Activated CD4-positive, alpha-beta T cell treated with anti-CD3 and anti-CD28 coated beads, Interleukin-2, amount 10 ng/mL, durations not matched to agents 7 days and 5 days (primary cell): ENCODE data around the gene TMIGD2. TPM values are rescaled to one million over a fixed set of nuclear protein-coding genes. Genes with fewer than 3 reads are reported as not detected.
A peak's percentile ranks its signal among the peaks of the same experiment; 100 is the strongest.
"Not testable (repeated sequence)": the region's sequence is repeated elsewhere in the genome, so short reads cannot be mapped to it uniquely, and the experiment has no call there.

Source experiments
- CTCF ChIA-PET: fragments of 350-600 bp; sonication (Branson Sonifier 250); formaldehyde crosslinking; loops from one replicate; lab custom pipeline; 2021; ENCODE audit warnings: antibody characterized with exemption; lab: Charles Lee
- POLR2A ChIA-PET: fragments of 350-600 bp; sonication (Branson Sonifier 250); formaldehyde crosslinking; loops from one replicate; lab custom pipeline; 2021; ENCODE audit warnings: antibody characterized with exemption; lab: Charles Lee
- DNase-seq: peaks from one replicate; pipeline ENCODE4 v3.0.0-alpha.2; 2020
- H3K27ac Mint-ChIP-seq: one replicate; pipeline ENCODE4 v1.8.0; 2021; ENCODE audit warnings: mild to moderate bottlenecking, moderate library complexity, mixed read lengths
- H3K27me3 Mint-ChIP-seq: one replicate; pipeline ENCODE4 v1.8.0; 2021; ENCODE audit warnings: mixed read lengths
- H3K36me3 Mint-ChIP-seq: one replicate; pipeline ENCODE4 v1.8.0; 2021; ENCODE audit warnings: low read depth, mixed read lengths
- H3K4me1 Mint-ChIP-seq: one replicate; pipeline ENCODE4 v1.8.0; 2021; ENCODE audit warnings: mixed read lengths
- H3K4me3 Mint-ChIP-seq: one replicate; pipeline ENCODE4 v1.8.0; 2021; ENCODE audit warnings: mild to moderate bottlenecking, moderate library complexity, mixed read lengths
- H3K9me3 Mint-ChIP-seq: one replicate; pipeline ENCODE4 v1.8.0; 2021; ENCODE audit warnings: mixed read lengths
- total RNA-seq, 2 experiments: library from RNA; stranded (reverse); gene quantifications; one replicate each; pipeline ENCODE4 v1.2.3, GENCODE V29; 2021

Gene TMIGD2, protein sequence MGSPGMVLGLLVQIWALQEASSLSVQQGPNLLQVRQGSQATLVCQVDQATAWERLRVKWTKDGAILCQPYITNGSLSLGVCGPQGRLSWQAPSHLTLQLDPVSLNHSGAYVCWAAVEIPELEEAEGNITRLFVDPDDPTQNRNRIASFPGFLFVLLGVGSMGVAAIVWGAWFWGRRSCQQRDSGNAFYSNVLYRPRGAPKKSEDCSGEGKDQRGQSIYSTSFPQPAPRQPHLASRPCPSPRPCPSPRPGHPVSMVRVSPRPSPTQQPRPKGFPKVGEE
- total RNA-seq: 10 to 100 TPM; 45.4 to 48.7 TPM

DNA sequence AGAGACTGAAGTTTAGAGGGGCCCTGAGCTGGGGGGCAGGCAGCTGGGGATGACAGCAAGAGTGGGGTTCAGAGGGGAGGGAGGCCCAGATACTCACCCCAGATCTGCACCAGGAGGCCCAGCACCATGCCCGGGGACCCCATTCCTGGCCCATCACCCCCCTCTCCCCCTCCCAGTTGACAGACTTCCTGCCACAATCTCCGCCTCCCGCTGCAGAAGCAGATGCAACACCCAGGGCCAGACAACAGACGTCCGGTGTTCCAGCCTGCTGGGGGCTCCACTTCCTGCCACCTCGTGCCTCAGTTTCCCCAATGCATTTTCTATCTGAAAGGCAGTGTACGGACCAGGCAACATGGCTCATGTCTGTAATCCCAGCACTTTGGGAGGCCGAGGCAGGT is at the start of gene TMIGD2:
Gene TMIGD2 (minus strand): TSS at position 147 of the 398 bp plus-strand sequence. CDS start 4 bp downstream, at position 143.
- H3K4me3 Mint-ChIP-seq: peak within 1 kb of the TSS; percentile 91
- H3K27ac Mint-ChIP-seq: peak within 1 kb of the TSS; percentile 98
- ChIA-PET POLR2A (no interaction called here), CTCF (interaction anchor here (0.8 to 1.3 kb wide), 3 partner anchors 18 to 35 kb away, joined by 3 to 4 read pairs (median 4); no protein-coding TSS in a partner anchor)
- H3K9me3 Mint-ChIP-seq: no peaks in the 10 kb centered on the region
- peak; percentile 42 for DNase-seq
- H3K36me3 Mint-ChIP-seq: peaks cover 3% of the 10 kb centered on the region
- H3K27me3 Mint-ChIP-seq: no peaks in the 10 kb centered on the region
- H3K4me1 Mint-ChIP-seq: peaks cover 54% of the 10 kb centered on the region

DNA sequence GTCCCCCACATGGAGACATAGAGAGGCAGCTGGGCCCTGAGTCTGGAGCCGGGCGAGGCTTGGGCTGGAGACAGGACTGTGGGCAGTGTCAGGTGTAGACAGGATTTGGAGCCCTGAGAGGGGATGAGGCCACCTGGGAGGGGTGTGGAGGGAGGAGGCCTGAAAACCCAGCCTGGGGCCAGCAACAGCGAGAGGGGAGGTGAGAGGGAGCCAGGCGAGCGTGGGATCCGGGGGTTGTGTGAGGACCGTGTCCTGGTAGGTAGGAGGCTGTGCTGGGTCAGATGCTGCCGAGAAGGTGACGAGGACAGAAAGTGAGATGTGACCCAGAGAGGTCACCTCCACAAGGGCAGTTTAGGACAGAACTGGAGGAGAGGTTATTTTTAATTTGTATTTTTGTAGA is 48.5 kb upstream of the TMIGD2 start:
- no peaks in the 10 kb centered on the region for H3K27me3 Mint-ChIP-seq
- peaks cover 10% of the 10 kb centered on the region for H3K36me3 Mint-ChIP-seq
- CTCF ChIA-PET: no interaction called here

DNA sequence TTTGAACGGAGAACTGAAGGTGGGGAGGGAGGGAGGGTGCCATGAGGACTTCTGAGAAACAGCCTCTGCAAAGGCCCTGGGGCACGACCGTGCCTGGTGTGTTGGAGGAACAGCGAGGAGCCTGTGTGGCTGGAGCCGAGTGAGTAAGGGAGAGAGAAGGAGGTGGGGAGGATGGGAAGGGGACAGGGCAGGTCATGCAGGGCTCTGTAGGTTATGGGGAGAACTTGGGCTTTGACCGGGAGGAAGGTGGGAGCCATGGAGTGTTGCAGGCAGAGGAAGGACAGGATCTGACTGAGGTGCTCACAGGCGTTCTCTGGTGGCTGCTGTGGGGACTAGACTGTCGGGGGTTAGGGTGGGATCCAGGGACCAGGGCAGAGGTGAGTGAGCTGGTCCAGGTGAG is 47.9 kb upstream of the TMIGD2 start:
- ChIA-PET POLR2A (no interaction called here), CTCF (interaction anchor here (1.0 kb wide), 1 partner anchor 12 kb away, joined by 3 read pairs; no protein-coding TSS in a partner anchor)
- peaks cover 14% of the 10 kb centered on the region for H3K36me3 Mint-ChIP-seq
- no peak overlapping the region for H3K4me3 Mint-ChIP-seq
- no peak overlapping the region for H3K27ac Mint-ChIP-seq
- no peaks in the 10 kb centered on the region for H3K9me3 Mint-ChIP-seq
- peaks cover 8% of the 10 kb centered on the region for H3K4me1 Mint-ChIP-seq
- DNase-seq: no peak
- H3K27me3 Mint-ChIP-seq: no peaks in the 10 kb centered on the region

More for the DNA sequence above, 48.5 kb upstream of the TMIGD2 start:
- POLR2A ChIA-PET: no interaction called here
- H3K9me3 Mint-ChIP-seq: no peaks in the 10 kb centered on the region
- no peak overlapping the region for H3K27ac Mint-ChIP-seq
- H3K4me1 Mint-ChIP-seq: peaks cover 4% of the 10 kb centered on the region
- no peak for DNase-seq
- no peak overlapping the region for H3K4me3 Mint-ChIP-seq

DNA sequence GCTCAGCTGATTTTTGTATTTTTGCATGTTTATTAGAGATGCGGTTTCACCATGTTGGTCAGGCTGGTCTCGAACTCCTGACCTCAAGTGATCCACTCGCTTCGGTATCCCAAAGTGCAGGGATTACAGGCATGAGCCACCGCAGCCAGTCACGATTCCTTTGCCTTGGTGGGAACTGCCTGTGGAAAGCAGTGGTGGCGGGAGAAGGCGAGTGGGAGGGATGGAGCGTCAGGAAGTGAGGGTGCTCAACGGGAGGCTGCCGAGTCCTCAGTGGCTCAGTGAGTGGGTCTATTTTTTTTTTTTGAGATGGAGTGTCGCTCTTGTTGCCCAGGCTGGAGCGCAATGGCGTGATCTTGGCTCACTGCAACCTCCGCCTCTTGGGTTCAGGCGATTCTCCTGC is 47.0 kb upstream of the TMIGD2 start:
- H3K9me3 Mint-ChIP-seq, H3K27ac Mint-ChIP-seq, POLR2A ChIA-PET, H3K27me3 Mint-ChIP-seq, H3K4me1 Mint-ChIP-seq, DNase-seq, H3K4me3 Mint-ChIP-seq: not testable (repeated sequence)
- H3K36me3 Mint-ChIP-seq: peaks cover 14% of the 10 kb centered on the region
- CTCF ChIA-PET: interaction anchor here (1.0 kb wide), 1 partner anchor 13 kb away, joined by 3 read pairs; no protein-coding TSS in a partner anchor

DNA sequence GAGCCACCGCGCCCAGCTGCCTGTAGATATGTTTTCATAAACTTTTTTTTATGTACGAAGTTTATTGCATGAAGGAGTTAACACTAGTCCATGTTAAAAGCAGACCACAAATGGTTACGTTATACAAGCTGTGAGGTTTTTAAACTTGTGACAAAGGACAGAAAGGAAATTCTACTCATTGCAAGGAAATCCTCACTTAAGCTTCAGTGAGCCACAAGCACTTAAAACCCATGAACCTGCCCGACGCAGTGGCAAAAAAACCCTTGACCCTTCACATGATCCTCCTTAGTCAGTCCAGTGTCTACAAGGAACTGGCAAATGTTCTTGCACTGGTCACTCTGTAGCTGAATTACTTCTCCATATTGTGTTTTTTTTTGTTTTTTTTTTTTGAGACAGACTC is 45.3 kb upstream of the TMIGD2 start:
- CTCF ChIA-PET: interaction anchor here (0.6 kb wide), 1 partner anchor 37 kb away, joined by 3 read pairs; no protein-coding TSS in a partner anchor
- no peak overlapping the region for H3K4me3 Mint-ChIP-seq

DNA sequence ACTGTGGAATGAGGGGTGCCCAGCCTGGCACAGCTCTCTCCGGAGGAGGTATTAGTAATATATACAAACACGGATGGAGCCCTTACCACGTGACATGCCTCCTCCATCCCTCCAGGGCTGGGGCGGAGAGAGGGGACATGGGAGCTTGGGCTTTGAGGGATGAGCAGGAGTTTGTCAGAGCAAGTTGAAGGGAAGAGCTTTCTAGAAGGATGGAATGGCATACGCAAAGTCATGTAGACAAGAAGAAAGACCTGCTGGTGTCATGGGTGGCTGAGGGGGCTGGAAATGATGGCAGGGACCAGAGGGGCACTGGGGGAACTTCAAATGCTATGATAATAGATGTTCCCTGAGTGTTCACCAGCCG is 43.8 kb upstream of the TMIGD2 start:
- no peak for DNase-seq
- Mint-ChIP-seq H3K4me3 (no peak overlapping the region), H3K27me3 (no peaks in the 10 kb centered on the region), H3K4me1 (peaks cover 18% of the 10 kb centered on the region), H3K27ac (no peak overlapping the region), H3K9me3 (no peaks in the 10 kb centered on the region), H3K36me3 (peaks cover 14% of the 10 kb centered on the region)
- CTCF ChIA-PET: interaction anchor here (0.7 to 2.0 kb wide), 3 partner anchors 54 to 398 kb away, joined by 3 to 8 read pairs (median 6); partner anchors contain the start of gene SH3GL1
- POLR2A ChIA-PET: interaction anchor here (0.6 kb wide), 1 partner anchor 60 kb away, joined by 6 read pairs; no protein-coding TSS in a partner anchor

More for the DNA sequence above, 45.3 kb upstream of the TMIGD2 start:
- POLR2A ChIA-PET: no interaction called here
- H3K27me3 Mint-ChIP-seq: no peaks in the 10 kb centered on the region
- H3K27ac Mint-ChIP-seq: no peak overlapping the region
- H3K9me3 Mint-ChIP-seq: no peaks in the 10 kb centered on the region
- no peak for DNase-seq
- peaks cover 12% of the 10 kb centered on the region for H3K4me1 Mint-ChIP-seq
- peaks cover 14% of the 10 kb centered on the region for H3K36me3 Mint-ChIP-seq

DNA sequence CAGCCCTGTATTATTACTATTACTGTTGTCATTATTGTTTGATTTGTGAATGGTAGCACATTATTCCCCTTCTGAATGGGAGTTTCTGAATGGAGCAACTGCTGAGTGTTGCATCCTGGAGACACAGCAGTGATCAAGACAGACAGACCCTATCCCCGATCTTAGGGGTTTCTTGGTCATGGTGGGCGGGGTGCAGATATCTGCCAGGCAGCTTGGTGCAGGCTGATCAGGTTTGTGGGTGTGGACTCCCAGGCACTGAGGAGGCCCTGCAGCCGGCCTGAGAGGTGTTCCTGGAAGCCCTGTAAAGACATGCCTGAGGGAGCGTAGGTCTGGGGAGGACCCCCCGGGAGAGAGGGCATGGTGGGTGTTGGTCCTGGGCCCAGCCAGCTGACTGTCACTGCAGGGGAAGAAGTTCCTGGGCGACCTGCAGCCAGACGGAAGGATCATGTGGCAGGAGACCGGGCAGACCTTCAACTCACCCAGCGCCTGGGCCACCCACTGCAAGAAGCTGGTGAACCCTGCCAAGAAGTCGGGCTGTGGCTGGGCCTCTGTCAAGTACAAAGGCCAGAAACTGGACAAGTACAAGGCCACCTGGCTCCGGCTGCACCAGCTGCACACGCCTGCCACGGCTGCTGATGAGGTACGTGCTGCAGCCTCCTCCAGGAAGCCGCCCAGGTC is 43.3 kb upstream of the TMIGD2 start:
- Mint-ChIP-seq H3K4me1 (peaks cover 22% of the 10 kb centered on the region), H3K27ac (no peak overlapping the region)

DNA sequence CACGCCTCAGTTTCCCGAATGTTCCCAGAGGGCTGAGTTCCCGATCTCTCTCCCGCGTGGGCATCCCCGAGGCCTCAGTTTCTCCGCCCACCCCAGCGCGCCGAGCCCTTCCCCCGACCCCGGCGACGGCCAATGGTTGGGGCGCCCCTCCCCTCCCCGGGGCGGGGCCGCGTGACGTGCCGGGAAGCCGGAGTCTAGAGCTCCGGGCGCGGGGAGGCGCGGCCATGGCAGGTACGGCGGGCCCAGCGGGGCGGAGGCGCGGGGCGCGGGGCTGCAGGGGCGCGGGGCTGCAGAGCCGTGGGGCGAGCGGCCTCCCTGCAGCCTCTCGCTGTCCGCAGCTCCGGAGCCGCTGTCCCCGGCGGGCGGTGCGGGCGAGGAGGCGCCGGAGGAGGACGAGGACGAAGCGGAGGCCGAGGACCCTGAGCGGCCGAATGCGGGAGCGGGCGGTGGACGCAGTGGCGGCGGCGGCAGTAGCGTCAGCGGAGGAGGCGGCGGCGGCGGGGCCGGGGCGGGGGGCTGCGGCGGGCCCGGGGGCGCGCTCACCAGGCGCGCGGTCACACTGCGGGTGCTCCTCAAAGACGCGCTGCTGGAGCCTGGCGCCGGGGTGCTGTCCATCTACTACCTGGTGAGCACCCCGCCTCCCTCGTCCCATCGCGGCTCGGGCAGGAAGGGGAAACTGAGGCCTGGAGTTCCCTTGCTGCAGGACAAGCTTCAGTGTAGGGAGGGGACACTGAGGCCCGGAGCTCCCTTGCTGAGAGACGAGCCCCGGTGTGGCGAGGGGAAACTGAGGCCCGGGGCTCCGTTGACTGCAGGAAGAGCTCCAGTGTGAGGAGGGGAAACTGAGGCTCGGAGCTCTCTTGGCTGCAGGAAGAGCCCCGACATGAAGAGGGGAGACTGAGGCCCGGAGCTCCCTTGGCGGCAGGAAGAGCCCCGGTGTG is 41.5 kb upstream of the TMIGD2 start, which contains the start of gene MPND:
Gene MPND (plus strand): TSS at position 193 of the 938 bp plus-strand sequence. CDS start 32 bp downstream, at position 225.
- Mint-ChIP-seq H3K36me3 (peaks cover 8% of the 10 kb centered on the region), H3K27ac (peak within 1 kb of the TSS; percentile 97), H3K9me3 (no peaks in the 10 kb centered on the region), H3K4me3 (peak within 1 kb of the TSS; percentile 91), H3K4me1 (peaks cover 31% of the 10 kb centered on the region), H3K27me3 (no peaks in the 10 kb centered on the region)
- ChIA-PET POLR2A (interaction anchor here (1.3 kb wide), 1 partner anchor 26 kb away, joined by 7 read pairs; no protein-coding TSS in a partner anchor), CTCF (interaction anchor here (0.6 to 3.3 kb wide), 17 partner anchors 9 to 1192 kb away, joined by 3 to 29 read pairs (median 4); partner anchors contain the start of genes SH3GL1 and YJU2)
- DNase-seq: peak; percentile 95

More for the DNA sequence above, 43.3 kb upstream of the TMIGD2 start:
- H3K9me3 Mint-ChIP-seq: no peaks in the 10 kb centered on the region
- POLR2A ChIA-PET: interaction anchor here (0.6 kb wide), 2 partner anchors 60 to 78 kb away, joined by 3 to 6 read pairs; no protein-coding TSS in a partner anchor
- DNase-seq: no peak
- no peaks in the 10 kb centered on the region for H3K27me3 Mint-ChIP-seq
- peaks cover 13% of the 10 kb centered on the region for H3K36me3 Mint-ChIP-seq
- CTCF ChIA-PET: interaction anchor here (0.7 to 2.0 kb wide), 3 partner anchors 55 to 399 kb away, joined by 3 to 8 read pairs (median 6); partner anchors contain the start of gene SH3GL1
- H3K4me3 Mint-ChIP-seq: peak overlapping the region; percentile 51

DNA sequence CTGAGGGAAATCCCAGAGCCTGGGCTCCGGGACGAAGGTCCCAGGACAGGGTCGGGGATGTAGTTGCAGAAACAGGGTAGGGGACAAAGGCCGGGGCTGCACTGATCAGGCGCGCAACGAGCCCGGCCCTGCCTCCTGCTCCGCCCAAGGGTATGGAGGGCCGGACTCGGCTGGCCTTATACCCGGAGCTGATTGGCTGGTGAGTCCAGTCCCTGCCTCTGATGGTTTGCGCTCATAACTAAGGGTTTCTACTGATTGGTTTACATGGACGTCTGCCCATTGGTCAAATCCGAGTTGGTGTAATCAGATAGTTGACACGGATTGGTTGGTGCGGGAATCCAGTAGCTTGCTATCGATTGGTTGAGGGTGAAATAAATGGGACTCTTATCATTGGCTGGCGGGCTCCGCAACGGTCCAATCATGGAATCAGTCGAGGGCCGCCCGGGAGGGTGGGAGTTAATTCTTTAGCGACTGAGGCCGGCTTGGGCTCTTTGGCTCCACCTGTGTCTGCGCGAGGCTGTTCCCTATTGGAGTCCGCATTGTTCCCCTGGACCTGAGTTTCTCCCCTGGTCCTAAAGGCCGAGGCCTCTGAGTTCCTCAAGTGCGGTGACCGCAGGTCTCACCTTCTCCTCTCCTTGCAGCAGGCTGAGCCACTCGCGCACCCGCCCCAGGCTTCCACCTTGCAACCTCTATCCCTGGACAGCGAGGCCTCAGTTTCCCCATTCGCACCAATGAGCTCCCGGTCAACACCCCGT is 40.6 kb upstream of the TMIGD2 start:
- peak; percentile 98 for DNase-seq
- ChIA-PET CTCF (interaction anchor here (0.8 to 3.3 kb wide), 14 partner anchors 10 to 129 kb away, joined by 3 to 29 read pairs (median 4); partner anchors contain the start of gene SH3GL1), POLR2A (interaction anchor here (0.6 to 1.3 kb wide), 4 partner anchors 10 to 72 kb away, joined by 4 to 7 read pairs (median 5); no protein-coding TSS in a partner anchor)
- Mint-ChIP-seq H3K27ac (peak overlapping the region; percentile 97), H3K36me3 (peaks cover 8% of the 10 kb centered on the region), H3K4me3 (peak overlapping the region; percentile 91), H3K27me3 (no peaks in the 10 kb centered on the region), H3K4me1 (peaks cover 38% of the 10 kb centered on the region), H3K9me3 (no peaks in the 10 kb centered on the region)

DNA sequence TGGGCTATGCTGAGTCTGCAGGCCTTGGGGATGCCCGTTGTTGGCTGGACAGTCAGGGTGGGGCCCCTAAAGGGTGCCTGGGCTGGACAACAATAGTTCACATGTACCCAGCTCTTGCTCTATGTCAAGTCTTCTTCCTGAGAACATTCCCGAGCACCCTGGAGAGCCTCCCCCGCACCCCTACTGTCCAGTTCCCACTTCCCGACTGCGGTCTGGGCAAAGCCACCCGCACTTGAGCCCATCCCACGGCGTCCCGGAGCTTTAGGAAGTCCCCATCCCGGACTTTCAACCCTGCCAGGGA is 40.1 kb upstream of the TMIGD2 start:
- no peaks in the 10 kb centered on the region for H3K9me3 Mint-ChIP-seq
- H3K27me3 Mint-ChIP-seq: no peaks in the 10 kb centered on the region
- CTCF ChIA-PET: interaction anchor here (0.8 to 3.3 kb wide), 12 partner anchors 10 to 129 kb away, joined by 3 to 29 read pairs (median 4); partner anchors contain the start of gene SH3GL1
- POLR2A ChIA-PET: interaction anchor here (0.6 to 1.3 kb wide), 4 partner anchors 10 to 73 kb away, joined by 4 to 7 read pairs (median 5); no protein-coding TSS in a partner anchor
- DNase-seq: no peak
- H3K36me3 Mint-ChIP-seq: peaks cover 8% of the 10 kb centered on the region
- peak overlapping the region; percentile 97 for H3K27ac Mint-ChIP-seq
- H3K4me1 Mint-ChIP-seq: peaks cover 39% of the 10 kb centered on the region
- H3K4me3 Mint-ChIP-seq: peak overlapping the region; percentile 91
